Smooth muscle cell (in vitro differentiated cells): ENCODE data around the gene CPNE4. TPM values are rescaled to one million over a fixed set of nuclear protein-coding genes. Genes with fewer than 3 reads are reported as not detected.
A peak's percentile ranks its signal among the peaks of the same experiment; 100 is the strongest.

Source experiments
- DNase-seq: peaks from one replicate; lab custom pipeline; 2025; ENCODE audit not compliant: unreplicated experiment; lab: John Stamatoyannopoulos, UW
- H2AFZ ChIP-seq: fragments of 200-600 bp; sonication (generic); 2 replicates; pipeline ENCODE4 v1.6.0; 2016; ENCODE audit warnings: antibody characterized with exemption, low read depth, mild to moderate bottlenecking
- H3F3A ChIP-seq: fragments of 200-600 bp; sonication (generic); 2 replicates; pipeline ENCODE4 v1.6.0; 2017; ENCODE audit warnings: antibody characterized with exemption, low read depth
- H3K27ac ChIP-seq: fragments of 200-600 bp; sonication (generic); 2 replicates; pipeline ENCODE4 v1.5.1; 2016; ENCODE audit warnings: low read depth, mild to moderate bottlenecking
- H3K27me3 ChIP-seq: fragments of 200-600 bp; sonication (generic); 2 replicates; pipeline ENCODE4 v1.6.1; 2016; ENCODE audit warnings: low read depth, mild to moderate bottlenecking
- H3K36me3 ChIP-seq: fragments of 200-600 bp; sonication (generic); 2 replicates; pipeline ENCODE4 v1.5.1; 2016; ENCODE audit warnings: low read depth
- H3K4me1 ChIP-seq: fragments of 200-600 bp; sonication (generic); 2 replicates; pipeline ENCODE4 v1.5.1; 2016; ENCODE audit warnings: low read depth
- H3K4me2 ChIP-seq: fragments of 200-600 bp; sonication (generic); 2 replicates; pipeline ENCODE4 v1.6.0; 2016; ENCODE audit warnings: mild to moderate bottlenecking
- H3K4me3 ChIP-seq: fragments of 200-600 bp; sonication (generic); 2 replicates; pipeline ENCODE4 v1.5.1; 2016; ENCODE audit warnings: mild to moderate bottlenecking
- H3K79me2 ChIP-seq: fragments of 200-600 bp; sonication (generic); 2 replicates; pipeline ENCODE4 v1.6.0; 2016; ENCODE audit warnings: low read depth, mild to moderate bottlenecking
- H3K9ac ChIP-seq: fragments of 200-600 bp; sonication (generic); 2 replicates; pipeline ENCODE4 v1.6.0; 2016; ENCODE audit warnings: low read depth
- H3K9me3 ChIP-seq: fragments of 200-600 bp; sonication (generic); replicated peaks from 2 replicates; pipeline ENCODE4 v1.5.1; 2016; ENCODE audit warnings: low read depth
- H4K20me1 ChIP-seq: fragments of 200-600 bp; sonication (generic); 2 replicates; pipeline ENCODE4 v1.6.0; 2016; ENCODE audit warnings: low read depth
- WGBS: methylation state at CpG from one replicate; pipeline ENCODE4 v1.1.7; 2016; ENCODE audit warnings: low lambda C conversion rate; 5-methylcytosine and 5-hydroxymethylcytosine counted together
- microRNA-seq: library from miRNA; unstranded; fragments of <30 nt; microRNA quantifications from one replicate; pipeline ENCODE4, GENCODE V29; 2016; ENCODE audit warnings: borderline number of aligned reads
- polyA plus RNA-seq: library from polyadenylated mRNA; unstranded; fragments of >200 nt; fragmentation: Nextera tagmentation; extraction: Ambion mirVana; gene quantifications from 2 replicates; pipeline ENCODE4 v1.2.1, GENCODE V29; 2016
- small RNA-seq: library from RNA; depleted of rRNA; stranded (forward); fragments of <200 nt; gene quantifications from one replicate; pipeline ENCODE3, GENCODE V24; 2014
- total RNA-seq: library from RNA; depleted of rRNA; stranded (reverse); fragments of >200 nt; gene quantifications from 2 replicates; pipeline ENCODE4 v1.2.3, GENCODE V29; 2014
- TF ChIP-seq, protein P1 (sequence below): fragments of 200-600 bp; sonication (generic); IDR thresholded peaks from 2 replicates; pipeline ENCODE4 v1.5.1; 2017; ENCODE audit warnings: borderline replicate concordance, mild to moderate bottlenecking, antibody characterized with exemption; ENCODE audit not compliant: insufficient read depth, poor library complexity, severe bottlenecking

The CPNE4 gene
- total and polyA plus RNA-seq, 2 experiments from 2014 or later = 0.05 to 1.6 TPM

DNA sequence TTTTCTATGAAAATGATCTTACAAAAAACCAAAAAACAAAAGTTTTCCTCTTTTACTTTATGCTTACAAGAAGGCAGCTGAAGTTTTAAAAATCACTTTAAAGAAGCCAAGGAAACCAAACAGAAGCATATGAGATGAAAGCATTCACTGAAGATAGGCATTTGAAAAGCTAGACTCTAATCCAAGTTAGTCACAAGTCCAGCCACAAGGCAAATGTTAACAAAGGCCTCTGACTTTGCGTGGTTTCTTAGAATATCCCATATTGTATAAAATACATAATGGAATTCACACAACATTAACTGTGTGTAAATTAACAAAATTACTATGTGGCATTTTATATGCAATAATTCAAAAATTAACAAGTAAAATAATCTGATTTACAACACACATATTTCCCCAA lies 549.7 kb downstream of the CPNE4 start:
- Histone ChIP-seq H3K9ac (peak overlapping the region; percentile 42), H3K4me2 (peak overlapping the region; percentile 36), H4K20me1 (peaks cover 22% of the 10 kb centered on the region), H3K4me3 (no peak overlapping the region), H3K4me1 (peaks cover 4% of the 10 kb centered on the region), H3K27ac (peak overlapping the region; percentile 76), H3F3A (no peaks in the 10 kb centered on the region), H3K79me2 (peaks cover 9% of the 10 kb centered on the region), H3K9me3 (no peaks in the 10 kb centered on the region), H3K36me3 (peaks cover 23% of the 10 kb centered on the region), H2AFZ (no peak overlapping the region), H3K27me3 (no peaks in the 10 kb centered on the region)
- TF ChIP-seq, protein P1, sequence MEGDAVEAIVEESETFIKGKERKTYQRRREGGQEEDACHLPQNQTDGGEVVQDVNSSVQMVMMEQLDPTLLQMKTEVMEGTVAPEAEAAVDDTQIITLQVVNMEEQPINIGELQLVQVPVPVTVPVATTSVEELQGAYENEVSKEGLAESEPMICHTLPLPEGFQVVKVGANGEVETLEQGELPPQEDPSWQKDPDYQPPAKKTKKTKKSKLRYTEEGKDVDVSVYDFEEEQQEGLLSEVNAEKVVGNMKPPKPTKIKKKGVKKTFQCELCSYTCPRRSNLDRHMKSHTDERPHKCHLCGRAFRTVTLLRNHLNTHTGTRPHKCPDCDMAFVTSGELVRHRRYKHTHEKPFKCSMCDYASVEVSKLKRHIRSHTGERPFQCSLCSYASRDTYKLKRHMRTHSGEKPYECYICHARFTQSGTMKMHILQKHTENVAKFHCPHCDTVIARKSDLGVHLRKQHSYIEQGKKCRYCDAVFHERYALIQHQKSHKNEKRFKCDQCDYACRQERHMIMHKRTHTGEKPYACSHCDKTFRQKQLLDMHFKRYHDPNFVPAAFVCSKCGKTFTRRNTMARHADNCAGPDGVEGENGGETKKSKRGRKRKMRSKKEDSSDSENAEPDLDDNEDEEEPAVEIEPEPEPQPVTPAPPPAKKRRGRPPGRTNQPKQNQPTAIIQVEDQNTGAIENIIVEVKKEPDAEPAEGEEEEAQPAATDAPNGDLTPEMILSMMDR = no peak
- whole genome bisulfite sequencing = 33% methylated on average over 1 of the region's 1 CpG
- no peak for DNase-seq

DNA sequence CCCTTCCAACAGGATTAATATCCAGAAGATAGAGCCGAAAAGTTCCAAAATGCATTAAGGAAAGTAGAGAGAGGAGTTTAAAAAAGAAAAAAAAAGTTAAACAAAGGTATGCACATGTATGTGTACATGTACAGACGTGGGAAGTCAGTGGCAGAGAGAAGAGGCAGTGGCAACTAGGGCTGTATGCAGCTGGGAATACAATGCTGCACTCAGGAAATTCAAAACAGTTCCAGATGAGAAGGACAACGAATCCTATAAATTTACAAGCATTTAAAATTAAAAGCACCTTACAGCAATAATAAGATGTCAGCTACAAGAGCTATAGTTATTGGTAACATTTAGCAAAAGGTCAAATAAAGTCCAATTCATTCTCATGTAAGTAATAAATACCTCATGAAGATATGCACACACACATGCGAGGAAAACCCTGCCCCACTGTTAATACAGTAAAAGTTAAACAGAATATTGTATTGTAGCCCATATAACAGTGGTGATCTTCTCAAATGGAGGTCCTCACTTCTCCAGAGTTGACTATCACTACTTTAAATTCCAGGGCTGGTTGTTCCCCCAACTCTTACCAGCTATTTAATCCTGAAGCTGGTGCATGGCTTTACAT lies 550.2 kb downstream of the CPNE4 start:
- peaks cover 22% of the 10 kb centered on the region for H3K36me3 ChIP-seq
- H3K4me1 ChIP-seq = peaks cover 4% of the 10 kb centered on the region
- TF ChIP-seq, protein P1 = no peak
- peak overlapping the region; percentile 76 for H3K27ac ChIP-seq
- peak overlapping the region; percentile 36 for H3K4me2 ChIP-seq
- H2AFZ ChIP-seq = no peak overlapping the region
- DNase-seq = no peak
- H3K9me3 ChIP-seq = no peaks in the 10 kb centered on the region
- no peak overlapping the region for H3K4me3 ChIP-seq
- no peaks in the 10 kb centered on the region for H3K27me3 ChIP-seq
- peaks cover 9% of the 10 kb centered on the region for H3K79me2 ChIP-seq
- peak overlapping the region; percentile 42 for H3K9ac ChIP-seq
- WGBS = 97% methylated on average over 4 of the region's 4 CpGs
- no peaks in the 10 kb centered on the region for H3F3A ChIP-seq
- peaks cover 22% of the 10 kb centered on the region for H4K20me1 ChIP-seq

Small RNA genes lying within 50 kb of the gene (microRNA-seq; reads per million reads assigned to microRNA genes)
- gene MIR5704 = not detected

Small RNA genes lying within 50 kb of the gene (small RNA-seq; reads per million reads assigned to genes)
- gene AC107027.2 (not detected), gene MIR5704 (not detected)
